GM18870 (cell line): Measurements from ENCODE around the gene SEC31B.

ENCODE experiments used
- ATAC-seq: cut with Tn5 transposase; IDR thresholded peaks from one replicate; pipeline ENCODE4 v1.9.1; 2021; ENCODE audit warnings: moderate library complexity; ENCODE audit not compliant: unreplicated experiment

The SEC31B gene

DNA sequence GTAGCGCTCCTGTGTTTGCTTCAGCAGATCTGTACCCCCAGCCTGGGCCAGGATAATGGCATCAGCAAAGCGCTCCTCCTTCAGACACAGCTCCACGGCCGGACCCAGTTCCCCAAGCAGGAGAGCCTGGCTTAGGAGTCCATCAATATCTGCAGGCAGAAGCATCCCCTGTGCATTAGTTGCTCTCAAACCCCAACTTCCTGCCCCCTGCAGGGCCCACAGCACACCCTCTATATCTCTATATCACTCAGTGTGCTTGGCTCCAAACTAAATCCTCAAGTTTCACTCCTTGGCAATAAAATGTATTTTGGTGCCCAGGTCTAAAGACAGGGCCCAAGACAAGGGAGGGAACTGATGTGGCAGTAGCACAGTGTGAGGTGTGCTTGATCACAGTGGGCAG, 21.6 kb downstream of the SEC31B start:
- no peak for ATAC-seq

GRCh38 chr10:100496567-100496966, 23.1 kb downstream of the SEC31B start:
- no peak for ATAC-seq

DNA sequence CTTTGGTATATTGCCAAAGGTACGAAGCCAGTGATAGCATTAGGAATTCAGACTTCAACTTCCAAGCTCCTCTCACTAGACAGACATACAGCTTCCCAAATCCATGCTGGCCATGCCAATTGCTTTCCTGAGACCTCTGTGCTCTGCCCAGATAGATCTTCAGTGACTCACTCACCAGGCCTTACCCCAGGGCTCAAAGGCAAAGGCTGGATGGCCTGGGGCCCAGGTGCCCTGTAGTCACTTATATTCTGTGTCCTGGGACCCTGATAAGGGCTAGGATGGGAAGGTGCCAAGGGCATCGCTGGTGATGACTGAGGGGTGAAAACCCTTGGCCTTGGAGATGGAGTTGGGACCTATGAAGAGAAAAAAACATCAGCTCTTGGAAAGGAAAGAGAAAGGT, 29.1 kb downstream of the SEC31B start:
- ATAC-seq, result no peak

DNA sequence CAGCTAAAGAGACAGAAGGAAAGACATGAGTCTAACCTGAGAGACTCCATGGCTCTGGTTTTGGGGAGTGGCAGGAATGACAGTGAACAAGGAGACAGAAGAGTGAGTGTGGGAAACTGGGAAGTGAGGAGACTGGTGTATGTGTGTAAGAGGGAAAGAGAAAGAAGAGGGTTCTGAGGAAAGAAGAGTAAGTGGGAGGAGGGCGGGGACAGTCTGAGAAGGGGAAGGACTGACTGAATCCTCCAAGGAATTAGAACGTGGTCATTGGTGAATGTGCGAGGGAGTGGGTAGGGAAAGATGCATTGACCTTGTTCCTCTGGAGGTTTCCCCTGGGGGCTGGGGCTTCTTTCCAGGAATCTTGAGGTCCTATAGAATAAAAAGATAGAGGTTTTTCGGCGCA, 30.3 kb downstream of the SEC31B start:
- ATAC-seq, result no peak

GRCh38 chr10:100487529-100487928, 32.1 kb downstream of the SEC31B start:
- no peak for ATAC-seq

GRCh38 chr10:100485801-100486495, 33.7 kb downstream of the SEC31B start:
- no peak for ATAC-seq

DNA sequence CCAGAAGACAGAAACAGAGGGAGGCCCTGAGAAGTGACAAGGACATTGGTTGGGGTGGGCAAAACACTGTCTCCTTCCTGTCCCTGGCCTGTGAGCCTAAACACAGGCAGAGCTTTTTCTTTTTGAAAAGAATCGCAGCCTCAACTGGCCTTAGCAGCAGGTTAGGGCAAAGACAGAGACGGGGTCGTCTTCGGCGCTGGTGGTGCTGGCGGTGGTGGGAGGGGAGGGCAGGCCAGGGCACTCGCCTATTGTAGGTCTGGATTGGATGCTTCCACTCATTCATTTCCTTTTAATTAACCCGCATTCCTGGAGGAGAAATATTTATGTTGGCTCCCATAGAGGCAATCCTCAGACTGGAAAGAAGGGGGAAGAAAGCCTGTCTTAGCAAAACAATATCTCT, 34.3 kb downstream of the SEC31B start:
- no peak for ATAC-seq

DNA sequence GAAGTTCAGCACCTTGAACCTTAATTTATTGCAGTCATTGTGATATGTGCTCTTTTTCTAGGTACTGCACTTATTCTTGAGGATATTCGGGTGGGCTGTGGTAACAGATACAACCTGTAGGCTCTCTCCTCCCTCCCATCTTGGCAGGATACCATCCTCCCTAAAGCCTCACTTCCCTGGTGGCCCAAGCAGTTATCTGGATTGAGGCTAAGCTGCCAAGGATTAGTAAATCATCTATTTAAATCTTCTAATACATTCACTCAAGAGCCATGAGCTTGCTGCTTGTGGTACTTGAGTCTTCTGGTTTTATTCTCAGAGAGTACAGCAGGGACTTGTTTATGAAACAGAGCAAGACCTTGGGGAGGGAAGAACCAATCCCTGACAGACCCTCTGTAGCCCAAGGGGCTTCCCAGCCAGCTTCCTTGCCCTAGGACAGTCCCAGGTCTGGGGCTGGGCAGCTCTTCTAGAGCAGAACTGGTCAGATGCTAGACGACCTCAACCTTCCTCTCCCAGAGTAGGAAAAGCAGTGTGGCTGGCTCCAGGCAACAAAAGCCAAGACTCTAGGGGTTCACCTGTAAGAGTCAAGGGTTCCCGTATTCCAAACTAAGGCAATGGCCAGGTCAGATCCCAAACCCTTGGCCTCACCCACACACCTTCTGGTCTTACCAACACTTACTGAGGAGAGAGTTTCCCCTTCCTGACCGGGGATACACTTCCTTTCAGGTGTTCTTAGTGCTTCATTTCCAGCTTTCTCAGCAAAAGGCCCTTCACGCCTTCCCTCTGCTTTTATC, 35.6 kb downstream of the SEC31B start:
- ATAC-seq, result no peak

- ATAC-seq, result no peak
These were observed 36.9 kb downstream of the SEC31B start for GRCh38 chr10:100482834-100483185.

- no peak for ATAC-seq
These were observed 37.4 kb downstream of the SEC31B start for GRCh38 chr10:100482181-100482833.

DNA sequence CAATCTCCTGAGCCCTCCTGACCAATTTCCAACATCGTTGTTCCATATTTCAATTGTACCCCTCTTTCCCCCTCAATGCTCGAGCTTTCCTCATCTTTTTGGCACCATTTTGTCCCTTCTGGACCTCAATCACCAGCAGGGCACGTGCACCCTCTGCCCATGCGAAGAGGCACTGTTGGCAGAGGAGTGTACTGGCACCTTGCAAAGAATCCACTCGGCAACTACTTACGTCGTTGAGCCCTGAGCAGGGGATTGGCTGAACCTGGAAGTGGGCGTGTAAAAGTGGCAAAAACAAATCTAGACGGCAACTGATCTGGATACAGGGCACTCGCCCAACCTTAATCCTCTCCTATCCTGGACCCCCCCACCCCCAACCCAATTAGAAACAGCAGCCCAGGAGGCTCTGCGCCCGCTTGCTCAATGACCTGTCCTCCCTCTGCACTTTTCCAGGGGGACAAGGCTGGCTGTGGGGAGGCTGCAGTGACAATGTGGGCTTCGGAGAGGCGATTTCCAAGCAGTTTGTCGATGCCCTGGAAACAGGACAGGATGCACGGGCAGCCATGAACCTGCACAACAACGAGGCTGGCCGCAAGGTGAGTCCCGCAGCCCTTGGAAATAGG, 38.1 kb downstream of the SEC31B start:
- ATAC-seq, result peak; percentile 96

DNA sequence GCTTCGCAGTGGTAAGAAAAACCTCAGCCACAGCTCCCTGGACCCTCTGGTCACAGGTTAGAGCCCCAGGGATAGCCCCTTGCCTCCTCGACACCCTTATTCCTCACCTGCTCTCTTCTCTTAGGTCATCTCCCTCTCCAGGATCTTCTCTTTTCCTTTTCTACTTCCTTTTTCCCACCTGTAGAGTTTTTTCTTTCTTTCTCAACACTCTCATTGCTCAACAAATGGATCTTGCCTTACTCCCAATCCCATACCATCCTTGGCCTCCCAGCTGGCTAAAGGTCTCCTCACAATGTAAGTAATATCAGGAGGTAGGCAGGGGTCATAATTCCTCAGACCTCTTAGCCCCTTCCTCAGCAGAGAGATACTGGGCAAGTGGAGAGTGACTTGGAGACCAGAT, 39.7 kb downstream of the SEC31B start:
- no peak for ATAC-seq

- ATAC-seq, result no peak
These were observed 40.6 kb downstream of the SEC31B start for GRCh38 chr10:100479037-100479436.

GRCh38 chr10:100477970-100478369, 41.7 kb downstream of the SEC31B start:
- no peak for ATAC-seq

DNA sequence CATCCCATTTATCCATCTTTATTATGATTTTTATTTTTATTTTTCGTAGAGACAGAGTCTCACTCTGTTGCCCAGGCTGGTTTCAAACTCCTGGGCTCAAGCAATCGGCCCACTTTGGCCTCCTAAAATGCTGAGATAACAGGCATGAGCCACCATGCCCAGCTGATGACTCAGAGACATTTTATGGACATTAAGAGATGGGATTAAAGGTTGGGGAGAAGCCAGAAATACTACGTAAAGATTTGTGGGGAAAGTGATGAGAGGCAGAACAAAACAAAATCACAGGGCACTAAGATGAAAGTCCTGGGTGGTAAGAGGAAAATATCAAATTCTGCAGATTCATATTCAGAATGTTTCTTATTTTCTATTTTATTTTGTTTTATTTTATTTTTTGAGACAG, 49.3 kb downstream of the SEC31B start:
- ATAC-seq, result no peak

DNA sequence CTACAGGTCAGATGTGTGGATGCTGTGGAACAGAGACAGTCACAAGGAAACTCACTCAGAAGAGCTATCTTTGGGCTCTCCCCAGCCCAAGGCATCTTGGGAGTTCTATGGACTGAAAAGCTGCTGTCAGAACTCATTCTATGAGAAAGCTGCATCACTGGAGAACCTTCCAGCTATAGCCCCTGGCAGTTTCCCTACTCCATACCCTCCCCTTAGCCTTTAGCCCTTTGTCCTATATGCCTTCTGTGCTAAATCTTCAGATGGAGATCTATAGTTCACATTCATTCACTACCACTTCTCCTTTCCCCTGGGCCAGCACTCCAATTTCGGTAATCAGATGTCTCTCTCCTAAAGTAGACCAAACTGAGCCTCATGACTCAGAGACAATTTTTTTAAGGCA, 49.9 kb downstream of the SEC31B start:
- no peak for ATAC-seq

- ATAC-seq, result no peak
These were observed 50.7 kb downstream of the SEC31B start for GRCh38 chr10:100468978-100469377.

DNA sequence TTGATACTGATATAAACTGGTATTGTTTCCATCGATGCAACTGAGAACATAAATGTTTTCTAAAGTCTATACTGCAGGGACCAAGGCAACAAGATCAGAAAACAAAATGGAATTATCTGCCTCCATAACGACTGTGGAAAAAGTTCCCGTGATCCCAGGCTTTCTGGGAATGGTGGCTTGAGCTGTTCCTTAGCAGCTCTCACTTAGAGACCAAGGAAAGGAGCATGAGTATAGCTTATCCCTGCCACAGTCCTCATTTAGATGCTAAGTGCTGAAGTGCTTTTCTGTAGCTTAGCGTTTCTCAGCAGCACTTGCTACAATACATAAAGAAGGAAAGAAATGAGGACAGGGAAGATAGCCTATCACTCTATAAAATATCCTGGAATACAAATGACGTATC, 51.3 kb downstream of the SEC31B start:
- ATAC-seq, result no peak

DNA sequence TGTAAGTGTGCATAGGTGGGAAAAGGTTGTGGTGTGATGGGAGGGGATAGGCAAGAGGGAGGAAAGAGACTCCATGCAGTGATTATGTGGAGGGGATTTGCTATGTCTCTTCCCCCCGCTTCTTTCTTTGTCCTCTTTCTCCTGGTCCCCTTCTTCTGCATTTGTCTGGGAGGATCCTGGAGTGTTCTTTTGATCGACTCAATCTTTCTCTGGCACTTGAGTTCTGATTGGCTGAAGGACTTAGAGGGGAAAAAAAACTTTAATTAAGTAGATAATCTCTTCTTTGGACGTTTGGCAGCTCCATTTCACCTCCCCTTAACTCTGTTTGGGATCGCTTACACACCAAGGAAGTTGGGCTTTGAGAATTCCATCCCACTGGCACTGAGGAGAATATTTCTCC, 57.0 kb downstream of the SEC31B start, which contains the start of gene WNT8B:
TSS of gene WNT8B (plus strand) at position 301 of the 400 bp plus-strand sequence. CDS start 160 bp downstream, outside the sequence.
- ATAC-seq, result no peak

DNA sequence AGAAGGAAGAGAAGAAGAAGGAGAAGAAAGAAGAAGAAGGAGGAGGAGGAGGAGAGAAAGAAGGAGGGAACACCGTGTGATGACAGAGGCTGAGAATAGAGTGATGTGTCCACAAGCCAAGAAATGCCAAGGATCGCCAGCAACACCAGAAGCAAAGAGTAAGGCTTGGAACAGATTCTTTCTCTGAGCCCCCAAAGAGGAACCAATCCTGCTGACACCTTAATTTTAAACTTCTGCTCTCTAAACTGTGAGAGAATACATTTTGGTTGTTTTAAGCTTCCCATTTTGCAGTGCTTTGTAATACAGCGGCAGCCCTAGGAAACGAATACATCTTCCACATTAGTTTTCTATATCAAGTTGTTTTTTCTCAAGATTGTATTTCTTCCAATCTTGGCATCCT, 70.7 kb downstream of the SEC31B start:
- no peak for ATAC-seq

DNA sequence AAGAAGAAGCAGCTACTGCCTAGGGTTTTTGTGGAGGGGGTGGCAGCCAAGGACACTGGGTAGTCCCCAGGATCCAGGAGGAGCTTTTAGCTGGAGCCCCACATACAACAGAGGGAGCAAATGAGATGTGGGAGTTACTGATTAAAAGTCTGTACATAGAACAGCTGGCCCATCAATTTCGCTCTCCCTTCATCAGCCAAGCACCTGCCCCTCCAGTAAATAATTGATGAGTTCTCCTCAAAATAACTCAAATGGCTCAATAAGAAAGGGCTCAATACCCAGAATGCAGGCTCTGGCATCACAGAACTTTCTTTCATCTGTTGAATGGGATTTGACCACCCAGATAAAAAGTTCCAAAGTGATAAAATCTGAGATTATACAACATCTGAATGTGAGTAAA, 72.0 kb downstream of the SEC31B start:
- no peak for ATAC-seq
